HG03045 (cell line): ENCODE measurements around the gene ADAMTS4.

ENCODE experiments used
- ATAC-seq: cut with Tn5 transposase; IDR thresholded peaks from one replicate; pipeline ENCODE4 v1.9.1; 2021; ENCODE audit warnings: mild to moderate bottlenecking, moderate library complexity; ENCODE audit not compliant: unreplicated experiment

The ADAMTS4 gene

DNA sequence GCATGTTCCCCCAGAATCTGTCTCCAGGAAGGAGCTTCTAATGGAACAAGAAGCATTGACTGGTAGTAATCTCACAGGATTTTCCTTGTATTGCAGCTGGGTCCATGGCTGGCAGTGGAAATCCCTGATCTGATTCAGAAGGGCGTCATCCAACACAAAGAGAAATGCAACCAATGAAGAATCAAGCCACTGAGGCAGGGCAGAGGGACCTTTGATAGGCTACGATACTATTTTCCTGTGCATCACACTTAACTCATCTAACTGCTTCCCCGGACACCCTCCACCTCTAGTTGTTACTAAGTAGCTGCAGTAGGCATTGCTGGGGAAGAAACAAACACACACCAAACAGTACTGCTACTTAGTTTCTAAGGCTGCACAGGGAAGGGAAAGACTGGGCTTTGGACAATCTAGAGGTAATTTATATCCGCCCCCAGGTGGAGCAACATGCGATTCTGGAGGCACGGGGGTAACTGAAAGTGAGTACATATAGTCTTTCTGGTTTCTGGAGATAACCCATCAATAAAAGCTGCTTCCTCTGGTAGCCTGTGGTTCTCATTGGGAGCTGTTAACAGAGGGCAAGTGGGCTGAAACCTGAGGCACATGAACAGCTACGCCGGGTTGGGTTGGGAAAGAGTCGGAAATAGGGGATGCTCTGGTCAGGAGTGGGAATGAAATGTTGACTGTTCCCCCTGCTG is 40.4 kb downstream of the ADAMTS4 start:
- no peak for ATAC-seq

DNA sequence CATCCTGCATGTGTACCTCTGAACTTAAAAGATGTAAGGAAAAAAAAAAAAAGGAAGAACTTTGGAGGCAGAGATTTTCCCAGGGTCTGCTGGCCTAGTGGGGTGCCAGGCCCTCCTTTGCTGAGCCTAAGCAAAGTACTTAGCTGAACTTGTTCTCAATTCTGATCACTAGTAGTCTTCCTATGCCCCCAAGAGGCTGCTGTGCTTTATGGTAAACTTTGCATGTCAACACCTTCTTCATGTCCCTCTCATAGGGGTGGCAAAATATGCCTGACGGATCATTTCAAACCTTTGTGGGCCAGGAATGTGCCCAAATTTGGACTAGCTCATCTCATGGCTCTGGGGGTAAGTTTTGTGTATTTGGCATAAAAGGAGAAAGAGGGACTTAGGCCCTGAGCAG is 41.0 kb downstream of the ADAMTS4 start:
- no peak for ATAC-seq

DNA sequence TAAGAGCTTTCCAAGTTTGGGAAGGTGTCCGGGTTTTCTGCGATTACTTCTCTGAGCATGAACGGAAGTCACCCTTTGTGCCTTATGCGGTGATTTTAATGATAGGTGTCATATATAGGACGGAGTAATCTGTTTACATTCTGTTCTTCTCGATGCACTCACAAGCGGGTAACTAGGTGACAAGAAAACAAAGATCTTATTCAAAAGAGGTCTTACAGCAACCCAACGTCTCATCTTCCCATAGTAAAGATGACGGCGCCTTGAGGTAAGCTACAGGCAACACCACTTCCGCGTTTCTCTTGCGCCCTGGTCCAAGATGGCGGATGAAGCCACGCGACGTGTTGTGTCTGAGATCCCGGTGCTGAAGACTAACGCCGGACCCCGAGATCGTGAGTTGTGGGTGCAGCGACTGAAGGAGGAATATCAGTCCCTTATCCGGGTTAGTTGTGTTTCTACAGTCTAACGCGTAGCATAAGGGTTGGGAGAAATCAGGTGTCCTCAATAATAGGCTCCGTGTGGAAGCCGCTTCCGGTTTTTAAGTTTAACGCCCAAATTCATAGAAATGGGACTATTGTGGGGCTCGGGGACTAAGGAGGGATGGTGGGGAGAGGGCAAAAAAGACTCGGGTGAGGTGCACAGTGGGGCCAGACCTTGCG is 45.0 kb downstream of the ADAMTS4 start, which contains the start of gene UFC1:
TSS of gene UFC1 (plus strand) at position 297 of the 656 bp plus-strand sequence. CDS start at position 317, 20 bp downstream.
- peak; percentile 70 for ATAC-seq

DNA sequence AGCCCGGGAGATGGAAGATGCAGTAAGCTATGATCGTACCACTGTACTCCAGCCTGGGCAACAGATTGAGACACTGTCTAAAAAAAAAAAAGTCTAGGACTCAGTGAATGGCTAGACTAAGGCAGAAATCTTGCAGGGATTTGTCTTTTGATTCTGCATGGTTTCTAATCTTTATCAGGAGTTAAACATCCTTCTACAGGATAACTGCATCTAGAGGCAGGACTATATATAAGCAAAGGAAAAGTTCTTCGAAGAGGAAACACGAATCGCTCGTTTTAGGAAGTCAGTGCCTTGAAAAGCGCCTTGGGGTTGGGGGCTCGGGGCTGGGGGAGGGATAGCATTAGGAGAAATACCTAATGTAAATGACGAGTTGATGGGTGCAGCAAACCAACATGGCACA is 45.7 kb downstream of the ADAMTS4 start:
- no peak for ATAC-seq

DNA sequence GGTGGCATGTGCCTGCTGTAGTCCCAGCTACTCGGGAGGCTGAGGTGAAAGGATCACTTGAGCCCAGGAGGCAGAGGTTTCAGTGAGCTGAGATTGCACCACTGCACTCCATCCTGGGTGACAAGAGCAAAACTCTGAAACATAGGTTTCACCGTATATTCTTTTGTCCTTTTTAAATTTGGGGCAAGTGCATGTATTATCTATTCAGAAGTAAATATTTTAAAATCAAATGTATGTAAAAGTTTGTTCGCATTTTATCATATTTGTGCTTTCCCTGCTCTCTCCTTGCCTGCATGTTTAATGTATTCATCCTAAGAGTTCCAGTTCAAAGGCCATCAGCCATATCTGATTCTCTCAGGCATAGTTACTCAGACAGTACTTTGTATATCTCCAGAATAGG is 53.0 kb downstream of the ADAMTS4 start:
- ATAC-seq = no peak

DNA sequence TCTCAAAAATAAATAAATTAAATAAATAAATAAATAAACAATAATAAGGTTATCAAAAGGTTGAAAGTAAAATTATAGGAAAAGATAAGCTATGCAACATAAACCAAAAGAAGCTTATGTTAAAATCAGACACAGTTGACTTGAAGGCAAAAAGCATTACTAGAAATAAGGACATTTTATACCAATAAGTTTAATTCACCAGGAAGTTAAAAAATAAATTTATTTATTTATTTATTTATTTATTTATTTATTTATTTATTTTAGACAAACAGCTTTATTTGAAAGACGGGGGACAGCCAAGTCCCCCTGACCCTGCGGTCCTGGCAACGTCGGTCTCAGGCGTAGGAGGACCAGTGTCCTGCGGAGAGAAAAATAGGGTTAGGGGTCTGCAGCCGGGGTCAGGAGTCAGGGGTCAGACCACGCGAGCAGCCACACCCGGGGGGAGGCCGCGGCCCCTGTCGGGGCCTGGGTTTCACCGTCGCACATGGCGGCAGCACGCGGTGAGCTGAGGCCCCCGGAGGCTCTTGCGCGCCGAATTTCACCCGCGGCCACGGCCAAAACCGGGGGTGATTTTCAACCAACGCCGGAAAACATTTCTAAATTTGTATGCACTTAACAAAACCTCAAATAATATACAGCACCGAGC is 58.0 kb downstream of the ADAMTS4 start:
- no peak for ATAC-seq

DNA sequence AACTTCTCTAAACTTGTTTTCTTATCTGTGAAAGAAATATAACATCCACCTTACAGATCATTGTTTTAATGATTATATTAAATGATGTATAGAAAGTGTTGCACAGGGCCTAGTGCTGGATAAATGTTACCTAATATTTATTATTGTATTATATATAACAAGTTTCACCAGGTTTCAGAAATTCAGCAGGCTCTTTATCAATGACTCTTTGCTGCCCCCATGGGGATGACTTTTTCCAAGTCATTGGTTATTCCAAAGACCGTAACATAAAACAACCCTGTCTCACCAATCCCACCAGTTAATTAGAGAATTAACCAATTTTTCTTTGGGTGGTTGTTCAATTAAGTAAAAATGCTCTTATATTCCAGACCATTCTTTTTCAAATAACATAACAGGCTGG is 59.1 kb downstream of the ADAMTS4 start:
- ATAC-seq = no peak

DNA sequence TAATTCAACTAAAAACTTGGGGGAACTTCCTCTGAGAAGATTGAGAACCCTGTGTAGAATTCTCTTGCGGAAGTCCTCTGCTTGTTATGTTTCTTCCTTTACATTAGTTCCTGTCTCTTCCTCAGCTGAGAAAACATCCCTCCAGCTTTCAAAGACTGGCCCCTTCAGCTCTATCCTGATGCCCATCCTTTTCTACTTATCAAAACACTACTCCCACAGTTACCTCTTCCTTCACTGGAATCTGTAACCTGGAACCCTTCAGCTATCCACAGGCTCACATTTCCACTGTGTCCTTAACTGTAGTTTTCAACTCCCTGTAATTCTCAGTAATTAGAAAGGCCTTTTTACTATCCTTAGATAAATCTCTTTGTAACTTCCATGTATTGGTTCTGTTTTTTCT is 60.4 kb downstream of the ADAMTS4 start:
- no peak for ATAC-seq

DNA sequence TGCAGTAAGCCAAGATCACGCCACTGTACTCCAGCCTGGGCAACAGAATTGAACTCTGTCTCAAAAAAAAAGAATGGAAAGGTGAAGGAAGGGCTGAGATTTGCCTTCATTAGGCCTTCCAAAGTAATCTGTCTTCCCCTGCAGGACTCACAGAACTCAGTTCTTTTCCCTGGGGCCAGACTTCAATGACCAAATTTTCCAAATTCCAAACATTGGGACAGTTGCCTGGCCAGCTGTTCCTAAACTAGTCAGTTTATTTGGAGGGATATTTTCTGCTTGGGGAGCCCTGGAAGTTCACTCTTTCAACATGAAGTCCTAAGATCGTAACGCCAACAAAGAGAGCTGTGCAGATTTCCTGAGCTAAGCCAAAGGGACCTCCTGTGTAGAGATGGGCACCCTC is 61.0 kb downstream of the ADAMTS4 start:
- ATAC-seq = no peak
